Hepatocyte (in vitro differentiated cells): ENCODE data around the gene STRIP1.

Experiments used
- EZH2 ChIP-seq: fragments of 200-600 bp; sonication (generic); IDR thresholded peaks from 2 replicates; pipeline ENCODE4 v1.6.1; 2016; ENCODE audit warnings: antibody characterized with exemption, mild to moderate bottlenecking, borderline replicate concordance
- TF ChIP-seq, protein P1 (sequence below): fragments of 200-600 bp; sonication (generic); IDR thresholded peaks from 2 replicates; pipeline ENCODE4 v1.5.1; 2016; ENCODE audit warnings: antibody characterized with exemption, mild to moderate bottlenecking; ENCODE audit not compliant: poor library complexity

- TF ChIP-seq, protein P1, sequence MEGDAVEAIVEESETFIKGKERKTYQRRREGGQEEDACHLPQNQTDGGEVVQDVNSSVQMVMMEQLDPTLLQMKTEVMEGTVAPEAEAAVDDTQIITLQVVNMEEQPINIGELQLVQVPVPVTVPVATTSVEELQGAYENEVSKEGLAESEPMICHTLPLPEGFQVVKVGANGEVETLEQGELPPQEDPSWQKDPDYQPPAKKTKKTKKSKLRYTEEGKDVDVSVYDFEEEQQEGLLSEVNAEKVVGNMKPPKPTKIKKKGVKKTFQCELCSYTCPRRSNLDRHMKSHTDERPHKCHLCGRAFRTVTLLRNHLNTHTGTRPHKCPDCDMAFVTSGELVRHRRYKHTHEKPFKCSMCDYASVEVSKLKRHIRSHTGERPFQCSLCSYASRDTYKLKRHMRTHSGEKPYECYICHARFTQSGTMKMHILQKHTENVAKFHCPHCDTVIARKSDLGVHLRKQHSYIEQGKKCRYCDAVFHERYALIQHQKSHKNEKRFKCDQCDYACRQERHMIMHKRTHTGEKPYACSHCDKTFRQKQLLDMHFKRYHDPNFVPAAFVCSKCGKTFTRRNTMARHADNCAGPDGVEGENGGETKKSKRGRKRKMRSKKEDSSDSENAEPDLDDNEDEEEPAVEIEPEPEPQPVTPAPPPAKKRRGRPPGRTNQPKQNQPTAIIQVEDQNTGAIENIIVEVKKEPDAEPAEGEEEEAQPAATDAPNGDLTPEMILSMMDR, result no peak
- TF ChIP-seq EZH2, result no peak
These were observed 48.1 kb downstream of the STRIP1 start for GRCh38 chr1:110082477-110082876.
